ENCODE data around the gene YTHDF2. TPM values are rescaled to one million over a fixed set of nuclear protein-coding genes. Genes with fewer than 3 reads are reported as not detected.
"Not testable (repeated sequence)": the region's sequence is repeated elsewhere in the genome, so short reads cannot be mapped to it uniquely, and the experiment has no call there.

The YTHDF2 gene
- total RNA-seq, 4 donors from 2014 or later: 39.3 to 53.3 (median 41.6) TPM

DNA sequence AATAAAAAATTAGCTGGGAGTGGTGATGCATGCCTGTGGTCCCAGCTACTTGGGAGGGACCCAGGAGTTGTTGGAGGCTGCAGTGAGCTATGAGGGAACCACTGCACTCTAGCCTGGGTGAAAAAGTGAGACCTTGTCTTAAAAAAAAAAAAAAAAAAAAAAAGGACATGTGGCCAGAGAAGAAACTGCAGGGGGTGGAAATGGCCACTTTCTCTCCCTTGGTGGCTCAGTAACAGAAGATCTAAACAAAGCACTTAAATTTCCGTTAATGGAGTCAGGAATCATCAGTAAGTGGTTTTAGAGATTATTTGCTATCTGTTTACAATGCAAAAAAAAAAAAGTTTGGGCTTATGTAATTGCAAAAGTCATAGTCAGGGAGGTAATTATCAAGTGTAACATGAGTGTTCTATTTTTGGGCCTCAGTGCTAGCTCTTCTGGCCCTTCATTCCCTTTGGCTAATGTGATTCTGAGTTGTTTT is 55.9 kb downstream of the YTHDF2 start:
- no peak for DNase-seq (ENCODE audit: extremely low spot score)
- Histone ChIP-seq H3K27me3 (peaks cover 0 to 6% (median 0%) of the 10 kb centered on the region in 4 donors), H3K4me1 (no peaks in the 10 kb centered on the region), H3K9me3 (no peaks in the 10 kb centered on the region), H3K36me3 (no peaks in the 10 kb centered on the region), H3K27ac (replicated peaks in 1 of 4) (no peak overlapping the region), H3K4me3 (no peak overlapping the region)
- no peak for TF ChIP-seq EP300 (IDR thresholded peaks at IDR 0.05)
- TF ChIP-seq, protein P1, sequence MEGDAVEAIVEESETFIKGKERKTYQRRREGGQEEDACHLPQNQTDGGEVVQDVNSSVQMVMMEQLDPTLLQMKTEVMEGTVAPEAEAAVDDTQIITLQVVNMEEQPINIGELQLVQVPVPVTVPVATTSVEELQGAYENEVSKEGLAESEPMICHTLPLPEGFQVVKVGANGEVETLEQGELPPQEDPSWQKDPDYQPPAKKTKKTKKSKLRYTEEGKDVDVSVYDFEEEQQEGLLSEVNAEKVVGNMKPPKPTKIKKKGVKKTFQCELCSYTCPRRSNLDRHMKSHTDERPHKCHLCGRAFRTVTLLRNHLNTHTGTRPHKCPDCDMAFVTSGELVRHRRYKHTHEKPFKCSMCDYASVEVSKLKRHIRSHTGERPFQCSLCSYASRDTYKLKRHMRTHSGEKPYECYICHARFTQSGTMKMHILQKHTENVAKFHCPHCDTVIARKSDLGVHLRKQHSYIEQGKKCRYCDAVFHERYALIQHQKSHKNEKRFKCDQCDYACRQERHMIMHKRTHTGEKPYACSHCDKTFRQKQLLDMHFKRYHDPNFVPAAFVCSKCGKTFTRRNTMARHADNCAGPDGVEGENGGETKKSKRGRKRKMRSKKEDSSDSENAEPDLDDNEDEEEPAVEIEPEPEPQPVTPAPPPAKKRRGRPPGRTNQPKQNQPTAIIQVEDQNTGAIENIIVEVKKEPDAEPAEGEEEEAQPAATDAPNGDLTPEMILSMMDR (IDR thresholded peaks at IDR 0.05): peak in 1 of 3 experiments; percentile 19
- WGBS: 77% methylated on average over 1 of the region's 1 CpG
- intact Hi-C loops (cut with DNase I): no loop called here

GRCh38 chr1:28794582-28794981 is 57.8 kb downstream of the YTHDF2 start:
- H3K4me1 ChIP-seq; intact Hi-C loops (cut with DNase I); H3K9me3 ChIP-seq; DNase-seq (ENCODE audit: extremely low spot score); H3K4me3 ChIP-seq; H3K36me3 ChIP-seq; H3K27ac ChIP-seq (replicated peaks in 1 of 4); H3K27me3 ChIP-seq: not testable (repeated sequence)
- WGBS: 86% methylated on average over 5 of the region's 5 CpGs

DNA sequence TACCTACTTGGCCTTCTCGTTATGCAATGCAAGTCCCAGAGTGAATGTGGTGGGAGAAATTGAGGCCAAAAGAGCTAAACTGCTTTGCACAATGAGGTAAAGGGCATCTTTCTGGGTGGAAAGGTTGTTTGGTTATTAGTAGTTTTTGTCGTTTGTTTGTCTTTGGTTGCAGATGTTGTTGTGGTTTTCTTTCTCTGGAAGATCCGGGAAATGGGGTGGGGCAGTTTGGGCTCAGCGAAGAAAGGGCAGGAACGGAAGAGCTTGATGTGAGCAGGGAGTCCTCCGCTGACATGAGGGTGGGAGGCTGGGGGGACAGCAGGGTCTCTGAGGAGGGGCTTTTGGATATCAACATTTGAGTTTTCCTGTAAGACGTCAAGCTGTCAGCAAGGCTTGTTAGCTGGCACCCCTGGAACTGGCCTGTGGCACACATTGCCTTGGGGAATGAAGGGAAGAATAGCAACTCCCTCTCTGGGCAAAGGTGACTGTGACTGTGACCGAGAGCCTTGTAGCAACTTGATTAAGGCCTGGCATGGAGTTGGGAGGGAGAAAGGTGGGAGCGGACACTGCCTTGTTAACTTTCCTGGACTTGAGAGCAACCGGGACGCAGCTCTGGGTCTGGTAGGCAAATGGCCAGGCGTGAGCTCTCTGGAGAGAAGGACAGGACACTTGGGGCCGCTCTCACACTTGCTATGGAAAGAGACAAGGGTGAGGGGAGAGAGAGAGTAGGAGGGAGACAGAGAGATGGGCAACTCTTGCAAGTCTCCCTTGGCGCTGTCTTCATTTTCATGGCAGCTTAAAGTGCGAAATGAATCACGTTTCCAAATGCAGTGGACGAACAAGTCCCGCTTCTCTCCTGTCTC is 59.8 kb downstream of the YTHDF2 start:
- no peaks in the 10 kb centered on the region for H3K36me3 ChIP-seq
- 64% methylated on average over 18 of the region's 18 CpGs for WGBS
- H3K27me3 ChIP-seq: peaks cover 0 to 21% (median 0%) of the 10 kb centered on the region in 4 donors
- no peak overlapping the region for H3K4me3 ChIP-seq
- no peak for DNase-seq (ENCODE audit: extremely low spot score)
- TF ChIP-seq POLR2AphosphoS5 (IDR thresholded peaks at IDR 0.05) (no peak), POLR2A (IDR thresholded peaks at IDR 0.05; ENCODE audit: low read depth) (no peak), EP300 (IDR thresholded peaks at IDR 0.05) (no peak)
- TF ChIP-seq, protein P1 (IDR thresholded peaks at IDR 0.05): no peak
- H3K4me1 ChIP-seq: no peaks in the 10 kb centered on the region
- intact Hi-C loops (cut with DNase I): no loop called here
- H3K9me3 ChIP-seq: no peaks in the 10 kb centered on the region
- H3K27ac ChIP-seq (replicated peaks in 1 of 4): no peak overlapping the region

- WGBS: 69% methylated on average over 2 of the region's 3 CpGs
- no peak for TF ChIP-seq POLR2A (IDR thresholded peaks at IDR 0.05; ENCODE audit: low read depth)
- no peak for TF ChIP-seq EP300 (IDR thresholded peaks at IDR 0.05)
- TF ChIP-seq, protein P1 (IDR thresholded peaks at IDR 0.05): no peak
- TF ChIP-seq POLR2AphosphoS5 (IDR thresholded peaks at IDR 0.05): no peak
- intact Hi-C loops (cut with DNase I): no loop called here
Measured at GRCh38 chr1:28800324-28800723, 63.6 kb downstream of the YTHDF2 start.

DNA sequence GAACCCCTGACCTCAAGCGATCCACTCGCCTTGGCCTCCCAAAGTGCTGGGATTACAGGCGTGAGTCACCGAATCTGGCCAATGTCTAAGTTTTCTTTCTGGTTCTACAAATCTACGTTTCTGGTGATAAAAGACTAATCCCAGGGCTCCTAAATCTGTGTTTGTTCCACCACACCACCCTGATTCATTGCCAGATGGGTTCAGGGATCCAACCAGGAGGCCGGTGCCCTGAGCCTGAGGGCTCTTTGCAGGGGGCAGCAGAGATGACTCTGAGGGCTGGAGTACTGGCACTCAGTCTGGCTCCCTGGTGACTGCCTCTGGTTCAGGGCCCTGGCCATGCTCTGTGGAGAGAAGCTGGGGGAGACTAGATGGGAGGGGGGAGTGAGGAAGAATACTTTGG is 64.7 kb downstream of the YTHDF2 start:
- intact Hi-C loops (cut with DNase I): no loop called here
- H3K27me3 ChIP-seq: peaks cover 0 to 27% (median 0%) of the 10 kb centered on the region in 4 donors
- H3K27ac ChIP-seq (replicated peaks in 1 of 4): no peak overlapping the region
- no peak for DNase-seq (ENCODE audit: extremely low spot score)
- H3K36me3 ChIP-seq: no peaks in the 10 kb centered on the region
- WGBS: 87% methylated on average over 5 of the region's 6 CpGs
- no peak overlapping the region for H3K4me3 ChIP-seq
- no peaks in the 10 kb centered on the region for H3K4me1 ChIP-seq
- TF ChIP-seq, protein P1 (IDR thresholded peaks at IDR 0.05): no peak
- TF ChIP-seq POLR2A (IDR thresholded peaks at IDR 0.05; ENCODE audit: low read depth): no peak
- no peak for TF ChIP-seq EP300 (IDR thresholded peaks at IDR 0.05)
- TF ChIP-seq POLR2AphosphoS5 (IDR thresholded peaks at IDR 0.05): no peak
- no peaks in the 10 kb centered on the region for H3K9me3 ChIP-seq

More at GRCh38 chr1:28800324-28800723, 63.6 kb downstream of the YTHDF2 start:
- Histone ChIP-seq H3K9me3 (no peaks in the 10 kb centered on the region), H3K4me1 (no peaks in the 10 kb centered on the region), H3K27me3 (peaks cover 0 to 27% (median 0%) of the 10 kb centered on the region in 4 donors), H3K36me3 (no peaks in the 10 kb centered on the region), H3K27ac (replicated peaks in 1 of 4) (no peak overlapping the region), H3K4me3 (no peak overlapping the region)
- DNase-seq (ENCODE audit: extremely low spot score): no peak
